GM12801 (cell line): ENCODE data around the gene HS2ST1.

Experiments
- CTCF ChIP-seq: IDR thresholded peaks from one replicate; pipeline ENCODE4 v1.5.1; 2011; ENCODE audit warnings: control low read depth; ENCODE audit not compliant: insufficient read length; ENCODE audit errors: extremely low read depth

HS2ST1 gene

GRCh38 chr1:87108814-87109411 is 194.5 kb downstream of the HS2ST1 start:
- TF ChIP-seq CTCF: no peak

- TF ChIP-seq CTCF: no peak
Observed at GRCh38 chr1:87111659-87112371, 197.4 kb downstream of the HS2ST1 start.

GRCh38 chr1:87113313-87113712 is 198.9 kb downstream of the HS2ST1 start:
- TF ChIP-seq CTCF: no peak

- TF ChIP-seq CTCF: no peak
Observed at GRCh38 chr1:87115317-87115890, 201.0 kb downstream of the HS2ST1 start.

- no peak for TF ChIP-seq CTCF
Observed at GRCh38 chr1:87115891-87116290, 201.5 kb downstream of the HS2ST1 start.

- no peak for TF ChIP-seq CTCF
Observed at GRCh38 chr1:87117761-87118368, 203.4 kb downstream of the HS2ST1 start.

- no peak for TF ChIP-seq CTCF
Observed at GRCh38 chr1:87119541-87120140, 205.2 kb downstream of the HS2ST1 start.
